ENCODE data around the gene HEPN1.

DNA sequence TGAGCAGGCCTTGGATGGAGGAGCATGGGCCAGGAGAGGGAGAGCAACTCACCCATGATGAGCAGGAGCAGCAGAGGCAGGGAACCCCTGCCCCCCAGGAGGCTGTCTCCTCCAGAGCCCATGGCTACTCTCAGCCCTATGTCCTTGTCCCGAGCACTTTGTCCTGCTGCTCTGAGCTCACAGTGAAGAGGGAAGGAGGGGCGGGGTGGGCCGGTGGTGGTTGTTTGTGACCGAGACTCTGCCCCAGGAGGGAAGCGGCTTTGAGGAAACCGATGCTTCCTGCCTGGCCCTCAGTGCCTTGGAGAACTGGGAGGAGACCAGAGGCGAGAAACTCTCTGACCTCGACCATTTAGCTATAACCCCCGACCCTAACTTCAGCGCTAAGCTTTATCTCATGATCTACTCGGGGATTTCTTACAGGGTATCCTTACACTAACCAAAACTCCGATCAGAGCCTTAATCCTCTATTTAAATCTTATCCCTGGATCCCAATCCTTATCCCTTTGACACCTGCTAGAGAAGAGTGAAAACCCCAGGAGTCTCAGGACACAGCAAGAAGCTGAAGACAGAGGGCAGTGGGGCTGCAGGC is 21.3 kb upstream of the HEPN1 start, which contains the start of gene ROBO4:
- TF ChIP-seq KDM1A (IDR thresholded peaks at IDR 0.05; ENCODE audit: borderline replicate concordance, low read length): no peak
- TF ChIP-seq EP300 (IDR thresholded peaks at IDR 0.05; ENCODE audit: borderline replicate concordance in 1 of 2, low read depth in 2 of 2, low read length in 2 of 2): no peak
- TF ChIP-seq, protein P1, sequence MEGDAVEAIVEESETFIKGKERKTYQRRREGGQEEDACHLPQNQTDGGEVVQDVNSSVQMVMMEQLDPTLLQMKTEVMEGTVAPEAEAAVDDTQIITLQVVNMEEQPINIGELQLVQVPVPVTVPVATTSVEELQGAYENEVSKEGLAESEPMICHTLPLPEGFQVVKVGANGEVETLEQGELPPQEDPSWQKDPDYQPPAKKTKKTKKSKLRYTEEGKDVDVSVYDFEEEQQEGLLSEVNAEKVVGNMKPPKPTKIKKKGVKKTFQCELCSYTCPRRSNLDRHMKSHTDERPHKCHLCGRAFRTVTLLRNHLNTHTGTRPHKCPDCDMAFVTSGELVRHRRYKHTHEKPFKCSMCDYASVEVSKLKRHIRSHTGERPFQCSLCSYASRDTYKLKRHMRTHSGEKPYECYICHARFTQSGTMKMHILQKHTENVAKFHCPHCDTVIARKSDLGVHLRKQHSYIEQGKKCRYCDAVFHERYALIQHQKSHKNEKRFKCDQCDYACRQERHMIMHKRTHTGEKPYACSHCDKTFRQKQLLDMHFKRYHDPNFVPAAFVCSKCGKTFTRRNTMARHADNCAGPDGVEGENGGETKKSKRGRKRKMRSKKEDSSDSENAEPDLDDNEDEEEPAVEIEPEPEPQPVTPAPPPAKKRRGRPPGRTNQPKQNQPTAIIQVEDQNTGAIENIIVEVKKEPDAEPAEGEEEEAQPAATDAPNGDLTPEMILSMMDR (IDR thresholded peaks at IDR 0.05; ENCODE audit: control extremely low read depth in 1 of 3, insufficient read depth in 1 of 3, low read depth in 1 of 3, low read length in 3 of 3): no peak
- no peak for TF ChIP-seq EZH2 (IDR thresholded peaks at IDR 0.05; ENCODE audit: low read depth, low read length, severe bottlenecking)
- TF ChIP-seq POLR2A (IDR thresholded peaks at IDR 0.05; ENCODE audit: control extremely low read depth in 1 of 2, low read depth in 2 of 2, low read length in 2 of 2): no peak
- no peak for TF ChIP-seq NANOG (IDR thresholded peaks at IDR 0.05; ENCODE audit: insufficient read depth, low read depth, low read length, poor library complexity, severe bottlenecking)
- no peak for TF ChIP-seq RAD21 (IDR thresholded peaks at IDR 0.05 in 1 of 2, conservative IDR thresholded peaks at IDR 0.05 in 1 of 2; ENCODE audit: low read depth in 2 of 2, low read length in 2 of 2)
- TF ChIP-seq MAX (IDR thresholded peaks at IDR 0.05): no peak
